C4-2B (cell line): ENCODE measurements around the gene SLIT3.

Experiments
- H3K27ac ChIP-seq: fragments of 450-650 bp; 2 replicates; pipeline ENCODE4 v1.5.1; 2017
- ZFX ChIP-seq: fragments of 450-650 bp; IDR thresholded peaks from 2 replicates; pipeline ENCODE4 v1.6.1; 2017
- TF ChIP-seq, protein P1 (sequence below): fragments of 450-650 bp; conservative IDR thresholded peaks from 2 replicates; pipeline ENCODE4 v1.5.1; 2017; ENCODE audit warnings: mild to moderate bottlenecking

The SLIT3 gene

DNA sequence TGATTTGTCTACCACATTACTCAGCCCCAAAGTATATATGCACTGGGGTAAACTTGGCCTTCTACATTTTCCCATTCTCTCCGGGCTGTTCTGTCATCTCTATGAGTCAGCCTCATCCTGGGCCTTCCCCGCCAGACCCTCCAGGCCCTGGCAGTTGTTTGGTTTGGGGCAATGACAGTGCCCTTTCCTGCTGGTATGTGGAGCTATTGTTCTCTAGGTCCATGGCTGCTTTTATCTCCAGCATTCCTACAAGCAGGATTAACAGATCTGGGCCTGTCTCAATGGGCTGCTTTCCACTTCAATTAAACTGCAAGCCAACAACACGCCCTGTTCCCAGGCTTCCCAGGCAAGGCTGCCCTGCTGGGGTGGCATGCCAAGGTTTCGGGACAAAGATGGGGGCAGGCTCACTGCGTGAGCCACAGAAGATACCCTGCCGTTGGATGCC is 136.4 kb downstream of the SLIT3 start:
- no peak overlapping the region for H3K27ac ChIP-seq
- no peak for TF ChIP-seq ZFX
- TF ChIP-seq, protein P1, sequence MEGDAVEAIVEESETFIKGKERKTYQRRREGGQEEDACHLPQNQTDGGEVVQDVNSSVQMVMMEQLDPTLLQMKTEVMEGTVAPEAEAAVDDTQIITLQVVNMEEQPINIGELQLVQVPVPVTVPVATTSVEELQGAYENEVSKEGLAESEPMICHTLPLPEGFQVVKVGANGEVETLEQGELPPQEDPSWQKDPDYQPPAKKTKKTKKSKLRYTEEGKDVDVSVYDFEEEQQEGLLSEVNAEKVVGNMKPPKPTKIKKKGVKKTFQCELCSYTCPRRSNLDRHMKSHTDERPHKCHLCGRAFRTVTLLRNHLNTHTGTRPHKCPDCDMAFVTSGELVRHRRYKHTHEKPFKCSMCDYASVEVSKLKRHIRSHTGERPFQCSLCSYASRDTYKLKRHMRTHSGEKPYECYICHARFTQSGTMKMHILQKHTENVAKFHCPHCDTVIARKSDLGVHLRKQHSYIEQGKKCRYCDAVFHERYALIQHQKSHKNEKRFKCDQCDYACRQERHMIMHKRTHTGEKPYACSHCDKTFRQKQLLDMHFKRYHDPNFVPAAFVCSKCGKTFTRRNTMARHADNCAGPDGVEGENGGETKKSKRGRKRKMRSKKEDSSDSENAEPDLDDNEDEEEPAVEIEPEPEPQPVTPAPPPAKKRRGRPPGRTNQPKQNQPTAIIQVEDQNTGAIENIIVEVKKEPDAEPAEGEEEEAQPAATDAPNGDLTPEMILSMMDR = no peak

DNA sequence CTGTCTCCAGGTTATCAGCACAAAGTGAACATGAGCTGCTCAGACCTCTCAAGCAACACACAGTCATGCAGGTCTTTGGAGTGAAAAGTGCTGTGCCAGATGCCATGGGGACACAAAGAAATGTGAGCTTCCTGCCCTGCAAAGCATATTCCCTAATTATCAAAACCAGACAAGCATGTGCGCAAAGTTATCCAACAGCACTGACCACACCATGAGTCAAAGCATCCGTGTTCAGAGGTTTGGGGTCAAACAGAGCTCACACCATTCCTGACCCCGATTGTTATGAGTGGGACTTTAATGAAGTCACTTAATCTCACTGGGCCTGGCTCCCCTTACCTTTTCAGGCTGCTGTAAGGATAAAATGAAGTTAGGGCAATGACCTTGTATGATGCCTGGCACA is 138.5 kb downstream of the SLIT3 start:
- no peak for TF ChIP-seq ZFX
- TF ChIP-seq, protein P1 = no peak
- H3K27ac ChIP-seq = no peak overlapping the region

DNA sequence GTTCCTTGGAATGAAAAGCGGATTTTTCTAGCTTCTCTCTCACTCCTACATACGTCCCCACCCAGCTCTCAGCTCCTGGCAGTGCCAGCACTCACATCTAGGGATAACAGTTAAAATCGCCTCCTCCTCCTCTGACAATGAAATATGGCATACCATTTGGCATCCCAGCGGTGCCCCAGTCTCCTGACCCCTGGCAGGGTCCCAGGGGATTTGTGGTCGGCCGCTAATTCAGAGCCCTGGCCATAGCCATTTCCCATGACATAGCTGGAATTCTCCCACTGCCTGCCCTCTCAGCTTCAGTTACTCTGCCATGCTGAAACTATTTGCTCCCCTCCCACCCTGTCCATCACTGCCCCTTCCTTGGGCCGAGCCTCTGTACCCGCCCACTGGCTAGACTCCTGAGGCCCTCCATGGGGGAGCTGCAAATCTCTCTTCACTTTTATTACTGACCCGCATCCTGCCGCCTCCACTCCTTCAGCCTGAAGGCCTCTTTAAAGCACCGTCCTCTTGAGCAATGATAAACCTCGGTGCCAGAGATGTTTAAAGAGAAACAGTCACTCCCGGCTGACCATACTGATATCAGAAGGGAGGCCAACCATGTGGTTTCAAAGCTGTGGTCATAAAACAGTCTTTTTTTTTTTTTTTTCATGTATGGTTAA is 139.8 kb downstream of the SLIT3 start:
- TF ChIP-seq, protein P1 = no peak
- no peak for TF ChIP-seq ZFX
- no peak overlapping the region for H3K27ac ChIP-seq

DNA sequence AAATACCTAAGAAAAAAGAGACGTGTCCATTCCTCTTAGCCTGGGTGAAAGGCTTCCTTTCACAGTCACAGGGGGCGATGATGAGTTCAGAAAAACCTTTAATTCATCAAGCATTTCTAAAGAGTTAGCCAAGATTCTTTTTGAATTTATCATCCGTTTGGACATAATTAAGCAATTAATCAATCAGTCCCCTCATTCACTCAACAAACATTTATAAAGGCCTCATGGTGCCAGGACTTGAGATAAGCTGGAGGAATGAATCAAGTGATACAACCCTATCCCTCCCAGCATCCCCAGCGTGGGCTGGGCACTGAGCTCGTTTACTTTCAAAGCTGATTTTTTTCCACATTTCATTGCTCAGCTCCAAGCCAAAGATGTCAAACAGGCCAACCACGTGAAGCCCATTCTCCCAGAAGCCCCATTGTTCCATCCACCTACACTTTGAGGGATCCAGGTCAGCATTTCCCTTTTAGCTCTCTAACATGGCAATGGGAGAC is 140.5 kb downstream of the SLIT3 start:
- TF ChIP-seq, protein P1 = no peak; the same call in 1 of the 2 replicates
- TF ChIP-seq ZFX = no peak
- no peak overlapping the region for H3K27ac ChIP-seq

DNA sequence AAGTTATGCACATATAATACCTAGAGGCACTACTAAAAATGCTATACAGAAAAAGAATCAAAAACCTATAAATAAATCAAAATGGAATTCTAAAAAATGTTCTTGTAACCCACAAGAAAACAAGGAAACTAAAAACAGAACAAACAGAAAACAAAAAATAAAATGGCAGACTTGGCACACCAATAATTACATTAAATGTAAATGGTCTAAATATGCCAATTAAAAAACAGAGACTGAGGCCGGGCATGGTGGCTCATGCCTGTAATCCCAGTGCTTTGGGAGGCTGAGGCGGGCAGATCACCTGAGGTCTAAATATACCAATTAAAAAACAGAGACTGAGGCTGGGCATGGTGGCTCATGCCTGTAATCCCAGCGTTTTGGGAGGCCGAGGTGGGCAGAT is 142.2 kb downstream of the SLIT3 start:
- TF ChIP-seq, protein P1 = no peak
- TF ChIP-seq ZFX = no peak
- H3K27ac ChIP-seq = no peak overlapping the region

DNA sequence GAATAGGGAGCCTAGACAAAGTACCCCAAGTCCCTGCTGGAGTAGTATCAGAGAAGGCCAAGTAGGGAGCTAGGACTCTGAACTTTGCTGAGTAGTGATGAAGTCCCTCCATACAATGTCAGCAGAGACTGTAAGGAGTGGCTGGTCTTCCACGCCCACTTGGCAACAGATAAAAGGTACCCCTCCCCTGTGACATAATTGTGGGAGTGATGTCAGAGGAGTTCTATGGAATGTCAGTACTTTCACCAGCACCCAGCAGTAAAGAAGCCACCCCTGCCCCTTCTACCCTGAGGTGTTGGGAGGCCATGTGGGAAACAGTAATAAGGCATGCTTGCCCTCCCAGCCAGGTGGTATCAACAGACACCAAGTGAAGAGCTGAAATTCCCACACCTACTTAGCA is 143.9 kb downstream of the SLIT3 start:
- no peak overlapping the region for H3K27ac ChIP-seq
- TF ChIP-seq, protein P1 = no peak
- TF ChIP-seq ZFX = no peak

DNA sequence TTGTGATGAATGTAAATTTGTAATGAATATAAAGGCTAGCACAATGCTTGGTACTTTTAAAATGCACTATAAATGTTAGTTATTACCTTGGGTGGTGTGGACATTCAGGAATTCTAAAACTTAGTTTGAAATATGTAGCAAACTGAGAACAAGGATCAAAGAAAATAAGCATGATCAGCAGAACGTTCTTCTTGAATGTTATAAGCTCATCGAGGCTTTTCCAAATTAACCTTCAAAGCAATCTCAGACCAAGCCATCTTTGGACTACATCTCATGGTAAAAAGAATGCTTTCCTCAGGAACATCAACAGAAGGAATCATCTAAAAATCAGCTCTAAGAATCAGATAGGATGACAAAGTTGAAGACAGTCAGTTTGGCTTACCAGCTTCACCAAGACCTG is 146.3 kb downstream of the SLIT3 start:
- H3K27ac ChIP-seq = no peak overlapping the region
- TF ChIP-seq, protein P1 = no peak
- no peak for TF ChIP-seq ZFX
